ENCODE results near the gene DNAH6. TPM values are rescaled to one million over a fixed set of nuclear protein-coding genes. Genes with fewer than 3 reads are reported as not detected.
A peak's percentile ranks its signal among the peaks of the same experiment; 100 is the strongest.

The DNAH6 gene
- total and polyA plus RNA-seq, 4 donors, result 1.9 to 16.9 (median 8.5) TPM

GRCh38 chr2:84823788-84824187, 307.5 kb downstream of the DNAH6 start:
- WGBS, 2 donors, result 96 to 98% methylated on average over 21 of the region's 21 CpGs
- DNase-seq (no peak), ATAC-seq (ENCODE audit: insufficient read depth, low FRiP score) (no peak)

GRCh38 chr2:84827978-84828575, 311.8 kb downstream of the DNAH6 start:
- Histone ChIP-seq H3K9me3 (ENCODE audit: control insufficient read depth in 4 of 4, insufficient read depth in 3 of 4, low read length in 3 of 4) (peaks cover 0 to 2% (median 0%) of the 10 kb centered on the region in 4 donors), H3K4me3 (no peak overlapping the region), H3K4me1 (ENCODE audit: control insufficient read depth in 5 of 5, insufficient read depth in 5 of 5, low read length in 5 of 5) (no peaks in the 10 kb centered on the region), H3K36me3 (ENCODE audit: control insufficient read depth in 4 of 4, insufficient read depth in 4 of 4, low read length in 4 of 4) (no peaks in the 10 kb centered on the region), H3K27ac (ENCODE audit: low read depth in 1 of 2, low read length in 1 of 2) (no peak overlapping the region), H3K27me3 (ENCODE audit: control insufficient read depth in 3 of 3, insufficient read depth in 3 of 3, low read length in 2 of 3) (no peaks in the 10 kb centered on the region), H3K9ac (ENCODE audit: insufficient read depth in 1 of 2, low read length in 2 of 2) (no peak overlapping the region)
- TF ChIP-seq, protein P1, sequence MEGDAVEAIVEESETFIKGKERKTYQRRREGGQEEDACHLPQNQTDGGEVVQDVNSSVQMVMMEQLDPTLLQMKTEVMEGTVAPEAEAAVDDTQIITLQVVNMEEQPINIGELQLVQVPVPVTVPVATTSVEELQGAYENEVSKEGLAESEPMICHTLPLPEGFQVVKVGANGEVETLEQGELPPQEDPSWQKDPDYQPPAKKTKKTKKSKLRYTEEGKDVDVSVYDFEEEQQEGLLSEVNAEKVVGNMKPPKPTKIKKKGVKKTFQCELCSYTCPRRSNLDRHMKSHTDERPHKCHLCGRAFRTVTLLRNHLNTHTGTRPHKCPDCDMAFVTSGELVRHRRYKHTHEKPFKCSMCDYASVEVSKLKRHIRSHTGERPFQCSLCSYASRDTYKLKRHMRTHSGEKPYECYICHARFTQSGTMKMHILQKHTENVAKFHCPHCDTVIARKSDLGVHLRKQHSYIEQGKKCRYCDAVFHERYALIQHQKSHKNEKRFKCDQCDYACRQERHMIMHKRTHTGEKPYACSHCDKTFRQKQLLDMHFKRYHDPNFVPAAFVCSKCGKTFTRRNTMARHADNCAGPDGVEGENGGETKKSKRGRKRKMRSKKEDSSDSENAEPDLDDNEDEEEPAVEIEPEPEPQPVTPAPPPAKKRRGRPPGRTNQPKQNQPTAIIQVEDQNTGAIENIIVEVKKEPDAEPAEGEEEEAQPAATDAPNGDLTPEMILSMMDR (IDR thresholded peaks at IDR 0.05; ENCODE audit: control extremely low read depth, extremely low read depth), result no peak
- ATAC-seq (ENCODE audit: insufficient read depth, low FRiP score) (no peak), DNase-seq (no peak)
- 63 to 85% methylated on average over 2 of the region's 2 CpGs for WGBS, 2 donors

More at GRCh38 chr2:84823788-84824187, 307.5 kb downstream of the DNAH6 start:
- Histone ChIP-seq H3K9me3 (ENCODE audit: control insufficient read depth in 4 of 4, insufficient read depth in 3 of 4, low read length in 3 of 4) (peaks cover 0 to 2% (median 0%) of the 10 kb centered on the region in 4 donors), H3K4me1 (ENCODE audit: control insufficient read depth in 5 of 5, insufficient read depth in 5 of 5, low read length in 5 of 5) (peaks cover 0 to 4% (median 0%) of the 10 kb centered on the region in 5 donors), H3K27ac (ENCODE audit: low read depth in 1 of 2, low read length in 1 of 2) (no peak overlapping the region), H3K27me3 (ENCODE audit: control insufficient read depth in 3 of 3, insufficient read depth in 3 of 3, low read length in 2 of 3) (no peaks in the 10 kb centered on the region), H3K36me3 (ENCODE audit: control insufficient read depth in 4 of 4, insufficient read depth in 4 of 4, low read length in 4 of 4) (no peaks in the 10 kb centered on the region), H3K9ac (ENCODE audit: insufficient read depth in 1 of 2, low read length in 2 of 2) (no peak overlapping the region), H3K4me3 (no peak overlapping the region)
- TF ChIP-seq, protein P1 (IDR thresholded peaks at IDR 0.05; ENCODE audit: control extremely low read depth, extremely low read depth), result no peak

DNA sequence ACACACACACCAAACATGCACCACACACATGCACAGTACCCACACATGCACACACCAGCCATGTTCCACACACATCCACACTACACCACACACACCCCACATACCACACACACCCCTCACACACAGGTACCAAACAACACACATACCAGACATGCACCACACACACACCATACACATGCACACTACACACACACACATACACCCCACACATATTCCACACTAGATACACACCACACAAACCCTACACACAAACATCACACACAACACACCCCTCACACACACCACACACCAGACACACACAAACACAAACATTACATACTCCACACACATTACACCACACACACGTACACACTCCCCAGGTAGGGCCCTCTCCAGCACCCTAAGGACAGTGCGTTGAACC, 313.4 kb downstream of the DNAH6 start:
- H3K36me3 ChIP-seq (ENCODE audit: control insufficient read depth in 4 of 4, insufficient read depth in 4 of 4, low read length in 4 of 4), result no peaks in the 10 kb centered on the region
- no peak for DNase-seq
- no peaks in the 10 kb centered on the region for H3K4me1 ChIP-seq (ENCODE audit: control insufficient read depth in 5 of 5, insufficient read depth in 5 of 5, low read length in 5 of 5)
- TF ChIP-seq, protein P1 (IDR thresholded peaks at IDR 0.05; ENCODE audit: control extremely low read depth, extremely low read depth), result no peak
- no peak for ATAC-seq (ENCODE audit: insufficient read depth, low FRiP score)
- peaks cover 0 to 1% (median 0%) of the 10 kb centered on the region in 4 donors for H3K9me3 ChIP-seq (ENCODE audit: control insufficient read depth in 4 of 4, insufficient read depth in 3 of 4, low read length in 3 of 4)
- WGBS, 2 donors, result 64 to 79% methylated on average over 2 of the region's 2 CpGs
- H3K27me3 ChIP-seq (ENCODE audit: control insufficient read depth in 3 of 3, insufficient read depth in 3 of 3, low read length in 2 of 3), result no peaks in the 10 kb centered on the region
- H3K4me3 ChIP-seq, result no peak overlapping the region
- no peak overlapping the region for H3K27ac ChIP-seq (ENCODE audit: low read depth in 1 of 2, low read length in 1 of 2)
- H3K9ac ChIP-seq (ENCODE audit: insufficient read depth in 1 of 2, low read length in 2 of 2), result no peak overlapping the region

GRCh38 chr2:84830095-84830494, 313.8 kb downstream of the DNAH6 start:
- TF ChIP-seq, protein P1 (IDR thresholded peaks at IDR 0.05; ENCODE audit: control extremely low read depth, extremely low read depth), result no peak
- Histone ChIP-seq H3K4me3 (no peak overlapping the region), H3K4me1 (ENCODE audit: control insufficient read depth in 5 of 5, insufficient read depth in 5 of 5, low read length in 5 of 5) (no peaks in the 10 kb centered on the region), H3K27ac (ENCODE audit: low read depth in 1 of 2, low read length in 1 of 2) (no peak overlapping the region), H3K36me3 (ENCODE audit: control insufficient read depth in 4 of 4, insufficient read depth in 4 of 4, low read length in 4 of 4) (no peaks in the 10 kb centered on the region), H3K27me3 (ENCODE audit: control insufficient read depth in 3 of 3, insufficient read depth in 3 of 3, low read length in 2 of 3) (no peaks in the 10 kb centered on the region), H3K9me3 (ENCODE audit: control insufficient read depth in 4 of 4, insufficient read depth in 3 of 4, low read length in 3 of 4) (peaks cover 0 to 3% (median 0%) of the 10 kb centered on the region in 4 donors), H3K9ac (ENCODE audit: insufficient read depth in 1 of 2, low read length in 2 of 2) (no peak overlapping the region)
- WGBS, 2 donors, result 47 to 56% methylated on average over 11 of the region's 11 CpGs
- DNase-seq (peak in 1 of 3 donors; percentile 11), ATAC-seq (ENCODE audit: insufficient read depth, low FRiP score) (peak; percentile 60)
